ENCODE results near the gene ALPP.
"Not testable (repeated sequence)": the region's sequence is repeated elsewhere in the genome, so short reads cannot be mapped to it uniquely, and the experiment has no call there.

ALPP gene

DNA sequence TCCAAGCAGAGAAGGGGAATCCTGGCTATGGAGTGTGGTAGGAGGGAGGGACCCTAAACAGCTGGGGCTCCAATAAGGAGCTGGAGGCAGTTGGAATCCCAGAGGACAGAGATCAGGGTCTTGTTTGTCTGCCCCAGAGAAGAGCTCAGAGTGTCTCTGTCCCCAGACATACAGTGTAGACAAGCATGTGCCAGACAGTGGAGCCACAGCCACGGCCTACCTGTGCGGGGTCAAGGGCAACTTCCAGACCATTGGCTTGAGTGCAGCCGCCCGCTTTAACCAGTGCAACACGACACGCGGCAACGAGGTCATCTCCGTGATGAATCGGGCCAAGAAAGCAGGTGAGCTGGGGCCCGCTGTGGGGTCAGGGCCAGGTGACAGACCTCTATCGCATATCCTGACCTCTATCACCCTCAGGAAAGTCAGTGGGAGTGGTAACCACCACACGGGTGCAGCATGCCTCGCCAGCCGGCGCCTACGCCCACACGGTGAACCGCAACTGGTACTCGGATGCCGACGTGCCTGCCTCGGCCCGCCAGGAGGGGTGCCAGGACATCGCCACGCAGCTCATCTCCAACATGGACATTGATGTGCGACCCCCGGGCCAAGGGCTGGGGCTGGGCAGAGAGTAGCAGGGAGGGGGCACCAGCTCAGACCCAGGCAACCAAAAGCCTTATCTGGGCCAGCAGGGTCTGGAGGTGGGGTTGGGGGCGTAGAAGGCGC, 29.0 kb downstream of the ALPP start:
- DNase-seq = not testable (repeated sequence)

DNA sequence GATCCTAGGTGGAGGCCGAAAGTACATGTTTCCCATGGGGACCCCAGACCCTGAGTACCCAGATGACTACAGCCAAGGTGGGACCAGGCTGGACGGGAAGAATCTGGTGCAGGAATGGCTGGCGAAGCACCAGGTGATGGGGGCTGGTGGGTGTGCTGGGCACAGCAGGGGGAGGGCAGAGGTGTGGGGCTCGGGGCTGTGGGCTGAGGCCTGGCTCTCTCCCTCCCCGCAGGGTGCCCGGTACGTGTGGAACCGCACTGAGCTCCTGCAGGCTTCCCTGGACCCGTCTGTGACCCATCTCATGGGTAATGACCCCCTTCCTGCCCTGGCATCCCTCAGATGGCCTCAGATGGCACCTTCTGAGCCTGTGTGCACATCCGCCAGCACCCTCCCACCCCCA, 29.7 kb downstream of the ALPP start:
- not testable (repeated sequence) for DNase-seq

GRCh38 chr2:232409617-232410016, 31.1 kb downstream of the ALPP start:
- DNase-seq = not testable (repeated sequence)

DNA sequence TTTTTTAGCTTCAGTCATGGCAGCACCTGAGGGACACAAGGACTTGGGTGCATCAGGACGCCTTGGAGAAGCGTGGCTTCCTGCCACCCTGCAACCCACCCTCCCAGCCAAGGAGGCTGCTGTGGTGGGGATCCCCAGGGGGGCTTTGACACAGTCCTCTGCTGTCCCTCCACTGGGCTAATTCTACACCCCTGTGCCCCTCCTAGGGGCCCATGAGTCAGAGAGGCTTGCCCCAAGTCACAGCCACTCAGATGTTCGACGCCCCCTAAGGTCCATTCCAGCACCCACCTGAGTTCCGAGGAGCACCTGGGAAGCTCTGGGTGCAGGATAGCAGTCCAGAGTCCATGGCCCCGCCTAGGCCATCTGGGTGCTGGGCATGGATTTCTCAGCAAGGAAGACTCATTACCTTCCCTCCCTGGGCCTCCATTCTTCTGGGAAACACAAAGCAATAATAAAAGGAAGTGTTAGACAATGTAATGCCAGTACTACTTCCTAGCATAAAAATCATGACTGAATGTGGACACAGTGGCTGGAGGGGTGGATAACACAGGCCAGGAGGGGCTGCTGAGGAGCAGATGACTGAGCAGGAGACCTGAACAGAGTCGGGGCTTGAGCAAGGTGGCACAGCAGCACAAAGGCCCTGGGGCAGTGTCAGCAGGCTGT, 31.8 kb downstream of the ALPP start:
- no peak for DNase-seq

GRCh38 chr2:232411901-232412629, 33.5 kb downstream of the ALPP start:
- DNase-seq = no peak

- no peak for DNase-seq
Measured at GRCh38 chr2:232412986-232413385, 34.4 kb downstream of the ALPP start.

DNA sequence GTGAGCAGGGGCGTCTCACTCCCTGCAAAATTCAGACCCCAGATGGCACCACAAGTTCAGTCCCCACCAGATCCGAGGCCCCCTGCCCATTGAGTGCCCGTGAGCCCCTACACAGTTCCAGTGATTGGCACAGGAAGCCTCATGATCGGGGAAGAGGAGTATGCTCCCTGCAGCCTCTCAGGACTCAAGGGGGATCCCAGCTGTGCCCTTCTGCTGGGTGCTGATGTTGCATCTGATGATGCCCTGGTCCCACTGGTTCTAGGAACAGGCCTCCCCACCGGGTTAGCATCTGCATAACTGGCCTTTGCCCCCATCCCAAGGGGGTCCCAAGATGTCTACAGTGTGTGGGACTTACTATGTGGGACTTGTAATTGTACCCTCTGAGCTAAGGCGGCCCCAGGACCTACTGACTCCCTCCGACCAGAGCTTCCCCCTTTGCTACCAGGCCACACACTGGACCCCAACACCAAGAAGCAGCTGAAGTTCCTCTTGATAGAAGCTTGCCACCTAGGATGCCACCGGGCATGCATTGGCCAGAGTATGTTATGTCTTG, 36.7 kb downstream of the ALPP start:
- DNase-seq = no peak

- no peak for DNase-seq
Measured at GRCh38 chr2:232415736-232416520, 37.4 kb downstream of the ALPP start.

DNA sequence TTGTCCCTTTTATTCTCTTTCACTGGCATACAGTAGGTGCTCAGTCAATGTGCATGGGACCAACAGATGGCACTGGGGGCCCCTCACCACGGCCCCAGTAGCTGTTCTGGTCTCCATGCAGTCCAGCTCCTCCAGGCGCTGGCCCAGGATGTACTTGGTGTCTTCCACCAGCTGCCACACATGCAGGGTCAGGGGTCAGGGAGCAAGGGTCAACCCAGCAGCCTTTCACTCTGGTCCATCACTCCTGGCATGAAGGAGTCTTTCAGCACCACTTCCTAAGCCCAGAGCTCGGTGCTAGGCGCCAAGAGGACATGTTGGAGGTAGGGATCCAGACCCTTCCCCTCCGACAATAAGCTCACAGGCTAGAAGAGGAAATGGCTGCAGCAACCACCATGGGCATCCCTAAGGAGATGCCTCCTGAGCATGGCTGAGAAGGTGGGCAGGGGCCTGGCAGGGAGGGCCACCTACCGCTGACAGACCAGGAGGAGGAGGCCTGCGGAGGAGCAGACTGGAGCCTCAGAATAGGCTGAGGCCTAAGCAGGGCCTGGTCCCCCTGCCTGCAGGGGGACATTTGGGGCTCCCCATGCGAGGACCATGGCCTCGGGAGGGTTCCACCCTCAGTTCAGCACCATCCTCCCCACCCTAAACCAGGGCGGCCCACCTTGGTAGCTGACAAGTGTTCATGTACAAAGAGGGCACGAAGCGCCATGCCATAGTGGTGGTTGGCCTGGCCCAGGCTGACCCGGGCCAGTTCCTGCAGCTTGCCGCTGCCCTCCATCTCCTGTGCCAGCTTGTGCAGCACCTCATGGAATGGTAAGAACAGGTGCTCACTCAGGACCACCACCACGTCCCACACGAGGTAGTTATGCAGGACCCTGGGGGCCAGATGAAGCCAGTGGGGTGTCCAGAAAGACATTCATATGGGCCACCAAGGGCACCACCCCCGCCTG, 38.2 kb downstream of the ALPP start:
- DNase-seq = no peak

- DNase-seq = no peak
Measured at GRCh38 chr2:232417489-232417888, 38.9 kb downstream of the ALPP start.

DNA sequence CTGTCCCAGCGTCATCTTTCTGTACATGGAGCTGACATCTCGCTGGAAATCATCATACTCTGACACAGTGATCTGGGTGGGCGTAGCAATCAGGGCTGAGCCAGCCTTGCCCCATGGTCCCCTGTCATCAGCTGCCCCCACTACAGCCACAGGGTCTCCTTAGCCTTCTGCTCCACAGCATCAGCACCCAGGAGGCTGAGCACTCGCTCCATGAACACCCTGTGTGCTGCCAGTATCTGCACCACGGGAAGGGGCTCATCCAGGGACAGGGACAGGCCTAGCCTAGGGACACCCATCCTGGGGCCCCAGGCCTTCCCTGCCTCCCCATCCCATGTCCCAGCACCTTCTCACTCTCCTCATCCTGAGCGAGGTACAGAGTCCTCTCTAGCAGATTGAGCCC, 39.5 kb downstream of the ALPP start:
- DNase-seq = no peak

- no peak for DNase-seq
Measured at GRCh38 chr2:232418466-232419244, 40.1 kb downstream of the ALPP start.

DNA sequence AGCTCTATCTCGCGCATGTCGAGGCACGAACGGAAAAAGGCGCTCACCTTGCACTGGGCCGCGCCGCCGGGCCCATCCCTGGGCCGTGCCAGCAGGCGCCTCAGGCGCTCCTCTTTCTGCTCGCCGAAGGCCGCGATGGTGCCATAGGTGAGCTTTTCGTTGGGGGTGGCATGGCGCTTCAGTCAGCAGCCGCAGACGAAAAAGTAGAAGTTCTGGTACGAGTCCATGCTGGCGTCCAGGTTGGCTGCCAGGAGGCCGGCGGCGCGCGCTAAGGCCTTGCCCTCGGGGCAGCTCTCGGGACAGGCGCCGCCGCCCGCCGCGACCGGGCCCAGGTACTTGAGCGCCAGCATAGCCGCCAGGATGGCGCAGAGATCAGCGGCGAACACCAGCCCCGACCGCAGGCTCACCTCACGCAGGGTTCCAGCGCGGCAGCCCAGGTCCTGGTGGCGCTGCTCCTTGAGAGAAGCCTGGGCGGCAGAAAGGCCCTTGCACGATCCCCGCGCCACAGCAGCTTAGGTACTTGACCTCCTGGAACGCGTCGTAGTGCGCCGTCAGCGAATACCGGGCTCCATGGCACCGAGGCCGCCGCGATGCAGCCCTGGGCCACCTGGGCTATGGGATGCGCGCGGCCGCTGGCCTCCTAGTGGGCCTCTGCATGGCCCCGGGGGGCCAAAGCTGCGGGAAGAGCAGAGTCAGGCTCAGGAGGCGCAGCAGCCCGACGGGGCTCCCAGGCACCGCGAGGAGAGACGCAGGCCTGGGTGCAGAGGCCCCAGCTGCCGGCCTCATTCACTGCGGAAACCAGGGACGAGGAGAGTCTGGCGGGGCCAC, 40.9 kb downstream of the ALPP start:
- no peak for DNase-seq

DNA sequence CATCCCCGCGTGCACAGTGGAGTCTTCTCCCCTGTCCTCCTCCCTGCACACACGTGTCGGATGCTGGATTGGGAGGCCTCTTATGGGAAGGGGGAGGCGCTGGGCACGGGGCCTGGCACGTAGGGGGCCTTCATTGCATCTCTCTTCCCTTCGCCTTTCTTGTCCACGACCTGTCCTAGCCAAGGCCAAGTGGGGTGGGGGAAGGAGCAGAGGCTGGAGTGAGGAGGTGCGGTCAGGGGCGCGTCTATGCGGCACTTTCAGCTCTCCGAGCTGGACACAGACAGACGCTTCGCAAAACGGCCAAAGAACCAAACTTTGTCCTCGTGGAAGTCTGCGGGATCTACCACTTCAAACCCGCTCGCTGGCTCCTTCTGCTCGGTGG, 41.5 kb downstream of the ALPP start:
- DNase-seq = no peak

GRCh38 chr2:232420463-232421188, 42.1 kb downstream of the ALPP start:
- DNase-seq = no peak

- DNase-seq = no peak
Measured at GRCh38 chr2:232421189-232421785, 42.7 kb downstream of the ALPP start.

- no peak for DNase-seq
Measured at GRCh38 chr2:232422051-232422450, 43.5 kb downstream of the ALPP start.

GRCh38 chr2:232422996-232423395, 44.4 kb downstream of the ALPP start:
- not testable (repeated sequence) for DNase-seq

DNA sequence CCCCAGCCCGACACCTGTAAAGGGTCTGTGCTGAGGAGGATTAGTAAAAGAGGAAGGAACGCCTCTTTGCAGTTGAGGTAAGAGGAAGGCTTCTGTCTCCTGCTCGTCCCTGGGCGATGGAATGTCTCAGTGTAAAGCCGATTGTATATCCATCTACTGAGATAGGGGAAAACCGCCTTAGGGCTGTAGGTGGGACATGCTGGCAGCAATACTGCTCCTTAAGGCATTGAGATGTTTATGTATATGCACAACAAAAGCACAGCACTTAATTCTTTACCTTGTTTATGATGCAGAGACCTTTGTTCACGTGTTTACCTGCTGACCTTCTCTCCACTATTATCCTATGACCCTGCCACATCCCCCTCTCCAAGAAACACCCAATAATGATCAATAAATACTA, 44.9 kb downstream of the ALPP start:
- not testable (repeated sequence) for DNase-seq

All from DMS 273 treated with DMSO at 0.1 percent for 48 hours (cell line).